COLO668 (cell line): Measurements from ENCODE around the gene HMGXB4.

ENCODE experiments used
- DNase-seq: peaks from one replicate; lab custom pipeline; 2025; ENCODE audit not compliant: unreplicated experiment; lab: John Stamatoyannopoulos, UW

HMGXB4 gene

GRCh38 chr22:35310556-35311550 lies 53.6 kb downstream of the HMGXB4 start:
- DNase-seq: peak; percentile 32

DNA sequence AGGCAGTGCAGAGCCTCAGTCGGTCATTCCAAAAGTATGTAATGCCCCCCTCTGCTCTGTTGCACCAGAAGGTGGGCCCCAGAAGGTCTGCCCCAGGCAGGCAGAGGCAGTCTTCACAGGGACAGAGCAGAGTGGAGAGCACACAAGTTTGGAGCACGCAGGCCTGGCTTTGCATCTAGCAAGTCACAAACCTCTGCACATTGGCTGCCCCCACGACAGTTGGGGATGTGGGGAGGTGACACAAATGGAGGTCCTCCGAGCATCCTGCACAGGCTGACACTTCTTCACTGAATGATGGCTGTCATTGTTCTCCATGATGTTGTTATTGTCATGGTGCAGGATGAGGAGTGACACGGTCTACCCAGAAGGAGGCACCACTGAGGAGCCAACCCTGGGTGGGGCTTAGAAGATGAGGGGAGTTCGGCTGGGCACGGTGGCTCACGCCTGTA lies 54.3 kb downstream of the HMGXB4 start:
- peak; percentile 12 for DNase-seq

DNA sequence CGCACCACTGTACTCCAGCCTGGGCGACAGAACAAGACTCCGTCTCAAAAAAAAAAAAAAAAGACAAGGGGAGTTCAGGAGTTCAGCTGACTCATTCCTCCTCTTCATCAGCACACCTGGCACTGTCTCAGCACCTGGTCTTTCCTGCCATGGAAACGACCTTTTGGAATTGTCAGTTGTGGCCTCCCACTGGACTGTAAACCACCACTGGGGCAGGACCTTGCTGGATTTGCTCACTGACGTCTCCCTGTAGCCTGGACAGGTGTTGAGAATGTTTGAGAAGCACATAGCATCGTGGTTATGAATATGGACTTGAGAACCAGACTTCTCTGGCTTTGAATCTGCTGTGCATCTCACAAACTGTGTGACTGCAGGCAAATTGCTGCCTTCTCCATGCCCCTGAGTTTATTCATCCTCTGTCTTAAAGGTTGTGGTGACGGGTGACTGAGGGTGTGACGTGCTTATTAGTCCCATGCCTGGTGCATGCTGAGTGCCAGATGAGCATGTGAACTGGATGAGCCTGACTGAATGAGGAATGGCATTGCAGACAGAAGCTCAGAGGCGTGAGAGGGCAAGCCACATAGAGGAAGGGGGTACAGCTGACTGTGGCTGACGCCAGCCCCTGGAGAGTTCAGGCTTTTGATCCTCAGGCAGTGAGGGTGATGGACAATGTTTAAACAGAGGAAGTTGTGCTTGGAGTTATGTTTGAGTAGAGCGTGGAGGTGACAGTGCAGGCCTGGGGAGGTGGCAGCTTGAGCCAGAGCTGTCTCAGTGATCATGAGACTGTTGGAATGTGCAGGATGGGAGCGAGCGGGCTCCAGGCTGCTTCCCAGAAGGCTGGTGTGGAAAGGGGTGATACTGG lies 55.1 kb downstream of the HMGXB4 start:
- DNase-seq: peak; percentile 85

- peak; percentile 85 for DNase-seq
These were observed 56.2 kb downstream of the HMGXB4 start for GRCh38 chr22:35313311-35314121.

- peak; percentile 79 for DNase-seq
These were observed 57.1 kb downstream of the HMGXB4 start for GRCh38 chr22:35314161-35314942.

GRCh38 chr22:35315141-35315854 lies 58.0 kb downstream of the HMGXB4 start:
- DNase-seq: no peak

GRCh38 chr22:35315855-35316745 lies 58.8 kb downstream of the HMGXB4 start:
- peak; percentile 89 for DNase-seq

GRCh38 chr22:35316751-35317150 lies 59.5 kb downstream of the HMGXB4 start:
- no peak for DNase-seq

DNA sequence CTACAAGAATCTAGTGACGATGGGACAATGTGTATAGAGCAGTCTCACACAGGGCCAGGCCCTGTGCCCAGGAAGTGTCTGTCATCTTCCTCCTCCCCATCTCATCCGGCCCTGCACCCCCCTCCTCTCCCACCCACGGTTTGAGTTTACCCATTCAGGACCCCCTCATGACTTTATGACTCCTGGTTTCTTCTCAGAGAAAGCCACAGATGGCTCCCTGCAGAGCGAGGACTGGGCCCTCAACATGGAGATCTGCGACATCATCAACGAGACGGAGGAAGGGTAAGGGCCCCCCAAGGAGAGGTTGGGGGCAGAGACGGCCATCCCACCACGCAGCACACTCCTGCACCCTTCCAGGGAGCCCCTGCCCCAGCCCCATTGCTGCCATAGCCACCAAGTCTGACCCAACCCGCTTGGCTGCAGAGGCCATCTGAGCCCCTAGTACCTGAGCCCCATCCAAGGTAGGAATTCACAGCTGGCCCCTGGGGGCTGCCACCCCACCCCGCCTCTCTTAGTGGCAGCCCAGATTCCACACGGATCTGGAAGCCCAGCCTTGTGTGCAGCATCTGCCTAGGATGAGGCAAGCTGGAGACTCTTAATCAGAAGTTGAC lies 60.5 kb downstream of the HMGXB4 start:
- no peak for DNase-seq

DNA sequence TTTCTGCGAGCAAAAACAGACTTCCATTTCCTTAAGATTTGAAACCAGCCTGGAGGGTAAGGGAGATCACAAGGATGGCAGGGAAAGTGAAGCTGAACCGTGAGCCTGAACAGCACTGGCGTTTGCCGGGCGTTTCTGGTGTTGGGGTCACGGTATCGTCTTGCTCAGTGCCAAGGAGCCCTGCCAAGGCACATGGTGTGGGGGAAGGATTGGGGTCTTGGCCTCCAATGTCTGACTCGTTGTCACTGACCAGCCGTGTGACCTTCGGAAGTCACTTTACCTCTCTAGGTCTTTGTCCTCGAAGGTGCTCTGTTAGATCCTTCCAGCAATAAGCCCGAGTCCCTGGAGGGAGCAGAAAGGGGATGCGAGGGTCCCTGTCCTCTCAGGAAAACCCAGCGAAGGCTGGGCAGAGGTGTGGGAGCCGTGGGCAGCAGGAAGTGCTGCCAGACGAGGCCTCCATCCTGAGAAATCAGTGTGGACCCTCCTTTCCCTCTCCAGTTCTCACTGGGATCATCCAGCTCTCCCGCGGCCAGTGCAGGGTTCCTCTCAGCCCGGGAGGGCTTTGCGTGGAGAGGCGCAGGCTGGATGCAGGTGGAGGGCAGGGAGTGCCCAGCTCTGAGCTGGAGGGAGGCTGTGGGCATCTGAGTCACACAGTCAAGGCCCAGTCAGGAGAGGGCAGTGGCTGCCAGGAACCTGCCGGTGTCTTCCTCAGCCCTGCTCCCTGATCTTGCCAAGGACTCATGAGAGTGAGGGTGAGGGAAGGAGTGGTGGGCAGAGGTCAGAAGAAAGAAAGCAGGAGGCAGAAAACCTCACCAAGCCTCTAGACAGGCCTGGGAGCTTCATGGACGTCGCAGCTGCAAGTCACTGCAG lies 61.3 kb downstream of the HMGXB4 start:
- no peak for DNase-seq

- DNase-seq: no peak
These were observed 62.1 kb downstream of the HMGXB4 start for GRCh38 chr22:35319244-35319985.

GRCh38 chr22:35322126-35322525 lies 64.8 kb downstream of the HMGXB4 start:
- no peak for DNase-seq

DNA sequence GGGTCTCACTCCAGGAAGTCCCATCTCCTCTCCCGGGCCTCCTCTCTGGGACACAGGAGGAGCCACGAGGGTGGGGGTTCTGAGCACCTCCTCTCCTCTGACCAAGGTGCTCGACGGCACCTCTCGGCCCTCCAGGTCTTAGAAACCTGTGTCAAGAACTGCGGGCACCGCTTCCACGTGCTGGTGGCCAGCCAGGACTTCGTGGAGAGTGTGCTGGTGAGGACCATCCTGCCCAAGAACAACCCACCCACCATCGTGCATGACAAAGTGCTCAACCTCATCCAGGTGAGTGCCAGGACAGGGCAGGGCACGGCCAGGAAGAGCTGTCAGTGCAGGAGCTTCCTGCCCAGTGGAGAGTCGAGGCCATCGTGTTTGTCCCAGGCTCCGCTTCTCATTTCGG lies 65.6 kb downstream of the HMGXB4 start:
- DNase-seq: no peak

DNA sequence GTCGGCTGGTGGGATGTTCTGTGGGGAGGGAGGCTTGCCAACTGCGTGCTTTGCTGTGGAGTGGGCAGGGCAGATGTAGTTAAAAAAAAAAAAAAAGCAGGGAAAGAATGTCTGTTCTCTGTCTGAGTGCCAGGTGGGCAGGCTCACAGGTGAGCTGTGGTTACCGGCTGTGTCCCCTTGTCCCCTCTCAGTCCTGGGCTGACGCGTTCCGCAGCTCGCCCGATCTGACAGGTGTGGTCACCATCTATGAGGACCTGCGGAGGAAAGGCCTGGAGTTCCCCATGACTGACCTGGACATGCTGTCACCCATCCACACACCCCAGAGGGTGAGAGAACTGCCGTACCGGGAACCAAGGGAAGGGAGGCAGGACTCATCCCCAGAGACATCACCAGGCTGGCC lies 66.0 kb downstream of the HMGXB4 start:
- DNase-seq: no peak

- no peak for DNase-seq
These were observed 66.8 kb downstream of the HMGXB4 start for GRCh38 chr22:35324067-35324466.

GRCh38 chr22:35324762-35325161 lies 67.5 kb downstream of the HMGXB4 start:
- DNase-seq: no peak
